GM06990 (cell line): Measurements from ENCODE around the gene UBE2V1.

Experiments used
- DNase-seq: peaks from one replicate; pipeline ENCODE4 v3.0.0-alpha.2; 2011; ENCODE audit not compliant: insufficient read length; ENCODE audit errors: extremely low read depth
- H3K27me3 ChIP-seq: replicated peaks from 2 replicates; pipeline ENCODE4 v1.6.0; 2011; ENCODE audit warnings: low read length; ENCODE audit not compliant: control insufficient read depth, insufficient read depth
- H3K36me3 ChIP-seq: 2 replicates; pipeline ENCODE4 v1.5.1; 2011; ENCODE audit warnings: low read length; ENCODE audit not compliant: control insufficient read depth, insufficient read depth
- H3K4me3 ChIP-seq: replicated peaks from 2 replicates; pipeline ENCODE4 v1.5.1; 2011; ENCODE audit warnings: low read depth, mild to moderate bottlenecking, control low read depth, low read length
- TF ChIP-seq, protein P1 (sequence below): IDR thresholded peaks from 2 replicates; pipeline ENCODE4 v1.5.1; 2011; ENCODE audit warnings: low read length, control low read depth, mild to moderate bottlenecking, inconsistent platforms; ENCODE audit not compliant: insufficient read depth, poor library complexity, severe bottlenecking

Gene UBE2V1

DNA sequence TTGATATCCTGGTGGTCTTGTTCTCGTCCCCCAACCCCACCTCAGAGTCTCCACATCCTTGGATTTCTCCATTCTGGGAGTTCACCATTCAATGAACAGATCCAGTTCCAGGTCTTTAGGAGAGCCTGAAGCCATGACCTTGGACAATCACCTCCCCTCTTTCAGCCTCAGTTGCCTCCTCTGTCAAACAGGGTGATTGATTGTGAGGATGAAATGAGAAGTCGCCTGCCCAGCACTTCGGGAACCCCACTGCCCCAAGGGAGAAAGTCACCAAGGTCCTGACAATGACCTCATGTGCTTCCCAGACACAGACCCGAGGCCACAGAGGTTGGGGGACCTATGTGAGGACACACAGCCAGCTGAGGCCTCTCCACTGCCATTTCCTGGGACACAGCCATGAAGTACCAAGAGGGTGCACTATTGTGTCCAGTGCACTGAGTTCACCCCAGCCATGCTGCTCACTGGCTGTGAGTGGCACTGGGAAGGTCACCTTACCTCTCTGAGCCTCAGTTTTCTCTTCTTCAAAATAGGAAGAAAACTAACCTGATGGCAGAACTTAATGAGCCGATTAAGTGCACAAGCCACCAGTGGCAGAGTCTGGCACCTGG is 68.5 kb downstream of the UBE2V1 start:
- H3K27me3 ChIP-seq: no peaks in the 10 kb centered on the region
- no peak for DNase-seq
- TF ChIP-seq, protein P1, sequence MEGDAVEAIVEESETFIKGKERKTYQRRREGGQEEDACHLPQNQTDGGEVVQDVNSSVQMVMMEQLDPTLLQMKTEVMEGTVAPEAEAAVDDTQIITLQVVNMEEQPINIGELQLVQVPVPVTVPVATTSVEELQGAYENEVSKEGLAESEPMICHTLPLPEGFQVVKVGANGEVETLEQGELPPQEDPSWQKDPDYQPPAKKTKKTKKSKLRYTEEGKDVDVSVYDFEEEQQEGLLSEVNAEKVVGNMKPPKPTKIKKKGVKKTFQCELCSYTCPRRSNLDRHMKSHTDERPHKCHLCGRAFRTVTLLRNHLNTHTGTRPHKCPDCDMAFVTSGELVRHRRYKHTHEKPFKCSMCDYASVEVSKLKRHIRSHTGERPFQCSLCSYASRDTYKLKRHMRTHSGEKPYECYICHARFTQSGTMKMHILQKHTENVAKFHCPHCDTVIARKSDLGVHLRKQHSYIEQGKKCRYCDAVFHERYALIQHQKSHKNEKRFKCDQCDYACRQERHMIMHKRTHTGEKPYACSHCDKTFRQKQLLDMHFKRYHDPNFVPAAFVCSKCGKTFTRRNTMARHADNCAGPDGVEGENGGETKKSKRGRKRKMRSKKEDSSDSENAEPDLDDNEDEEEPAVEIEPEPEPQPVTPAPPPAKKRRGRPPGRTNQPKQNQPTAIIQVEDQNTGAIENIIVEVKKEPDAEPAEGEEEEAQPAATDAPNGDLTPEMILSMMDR: no peak
- no peak overlapping the region for H3K4me3 ChIP-seq
- H3K36me3 ChIP-seq: no peaks in the 10 kb centered on the region

DNA sequence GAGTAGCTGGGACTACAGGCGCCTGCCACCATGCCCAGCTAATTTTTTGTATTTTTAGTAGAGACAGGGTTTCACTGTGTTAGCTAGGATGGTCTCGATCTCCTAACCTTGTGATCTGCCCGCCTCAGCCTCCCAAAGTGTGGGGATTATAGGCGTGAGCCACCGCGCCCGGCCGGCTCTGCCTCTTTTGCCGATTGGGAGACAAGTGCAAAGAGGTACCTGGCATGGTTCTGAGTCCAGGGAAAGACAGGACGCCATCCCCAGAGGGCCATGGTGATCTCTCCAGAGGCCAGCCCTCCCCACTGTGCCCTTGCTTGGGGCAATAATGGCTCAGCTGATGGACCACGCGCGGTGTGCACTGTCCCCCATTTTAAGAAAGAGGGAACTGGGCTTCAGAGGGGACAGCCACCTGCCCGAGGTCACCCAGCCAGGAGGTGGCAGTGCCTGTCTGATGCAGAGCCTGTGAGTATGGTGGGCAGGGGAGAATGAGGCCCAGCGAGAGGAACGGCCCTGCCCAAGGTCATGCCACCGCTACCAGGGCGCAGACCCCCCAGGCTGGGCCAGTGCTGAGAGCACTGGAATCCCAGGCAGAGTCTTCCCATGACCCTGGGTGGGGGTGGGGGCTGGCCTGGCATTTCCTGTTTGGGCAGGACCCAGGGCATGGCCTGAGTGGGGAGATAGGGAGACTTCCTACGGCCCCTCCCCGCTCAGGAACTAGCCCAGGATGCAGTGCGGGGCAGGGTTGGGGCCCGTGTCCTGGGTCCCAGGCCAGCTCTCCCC is 69.2 kb downstream of the UBE2V1 start:
- H3K27me3 ChIP-seq: no peaks in the 10 kb centered on the region
- no peak for DNase-seq
- TF ChIP-seq, protein P1: no peak
- no peaks in the 10 kb centered on the region for H3K36me3 ChIP-seq
- H3K4me3 ChIP-seq: no peak overlapping the region

DNA sequence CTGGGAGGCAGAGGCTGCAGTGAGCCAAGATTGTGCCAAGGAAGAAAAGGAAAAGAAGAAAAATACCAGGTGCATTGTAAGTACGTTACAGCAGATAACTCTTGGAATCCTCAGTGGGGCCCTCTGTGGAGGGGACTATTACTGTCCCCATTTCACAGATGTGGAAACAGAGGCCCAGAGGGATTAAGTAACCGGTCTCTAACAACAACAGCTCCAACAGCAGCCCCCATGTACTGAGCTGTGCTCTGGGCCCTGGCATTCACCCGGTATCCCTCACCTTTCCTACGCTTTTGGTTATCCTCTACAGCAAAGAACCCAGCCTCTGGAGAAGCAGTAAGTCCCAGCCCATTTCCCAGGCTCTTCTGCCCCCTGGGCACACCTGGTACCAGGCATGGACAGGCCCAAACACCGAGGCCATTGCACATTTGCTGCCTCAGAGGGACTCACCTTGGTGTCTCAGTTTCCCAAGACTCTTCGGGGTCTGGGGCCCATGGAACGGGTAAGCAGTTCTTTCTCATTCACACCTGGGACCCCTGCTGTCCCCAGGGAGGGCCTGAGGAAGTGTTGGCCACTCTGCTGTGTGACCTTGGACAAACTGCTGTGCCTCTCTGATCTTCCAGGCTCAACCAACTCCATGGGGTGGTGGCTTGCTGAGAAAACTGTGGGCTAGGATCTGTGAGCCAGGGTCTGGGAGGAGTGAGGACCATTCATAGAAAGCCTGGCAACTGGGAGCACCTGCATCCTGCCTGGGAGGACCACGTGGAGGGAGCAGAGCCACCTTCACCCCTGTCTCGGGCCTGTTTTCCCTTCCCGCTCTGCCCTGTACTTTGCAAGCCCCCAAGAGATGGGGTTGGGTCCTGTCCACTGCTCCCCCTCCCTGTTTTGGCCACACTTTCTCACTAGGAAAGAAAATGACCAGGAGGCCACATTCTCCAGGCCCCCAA is 70.3 kb downstream of the UBE2V1 start:
- DNase-seq: no peak
- no peaks in the 10 kb centered on the region for H3K36me3 ChIP-seq
- H3K27me3 ChIP-seq: no peaks in the 10 kb centered on the region
- no peak overlapping the region for H3K4me3 ChIP-seq
- TF ChIP-seq, protein P1: no peak

DNA sequence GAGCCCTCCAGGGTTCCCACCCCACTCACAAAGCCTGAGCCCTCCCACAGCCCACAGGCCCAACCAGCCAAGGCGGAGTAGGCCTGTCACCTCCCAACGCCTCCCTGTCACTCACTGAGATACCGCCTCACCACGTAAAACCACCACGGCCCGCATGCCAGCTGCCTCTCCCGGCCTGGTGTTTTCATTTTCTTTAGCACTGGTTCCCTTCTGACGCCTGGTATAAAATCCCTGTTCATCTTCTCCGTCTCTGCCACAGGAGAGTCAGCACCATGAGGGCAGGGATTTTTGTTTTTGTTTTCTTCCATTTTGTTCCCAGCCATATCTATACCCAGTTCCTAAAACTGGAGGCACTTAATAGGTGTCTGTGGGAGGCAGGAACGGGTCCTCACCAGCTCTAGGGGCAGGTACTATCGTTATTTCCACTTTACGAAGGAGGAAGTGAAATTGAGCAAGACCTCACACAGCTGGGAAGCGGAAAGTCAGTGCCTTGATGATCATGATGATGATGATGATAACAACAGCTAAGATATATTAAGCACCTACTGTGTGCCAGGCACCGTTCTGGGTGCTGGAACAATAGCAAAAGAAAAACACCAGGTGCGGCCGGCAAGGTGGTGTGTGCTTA is 71.6 kb downstream of the UBE2V1 start:
- TF ChIP-seq, protein P1: no peak
- Histone ChIP-seq H3K36me3 (no peaks in the 10 kb centered on the region), H3K4me3 (no peak overlapping the region), H3K27me3 (no peaks in the 10 kb centered on the region)
- DNase-seq: no peak

DNA sequence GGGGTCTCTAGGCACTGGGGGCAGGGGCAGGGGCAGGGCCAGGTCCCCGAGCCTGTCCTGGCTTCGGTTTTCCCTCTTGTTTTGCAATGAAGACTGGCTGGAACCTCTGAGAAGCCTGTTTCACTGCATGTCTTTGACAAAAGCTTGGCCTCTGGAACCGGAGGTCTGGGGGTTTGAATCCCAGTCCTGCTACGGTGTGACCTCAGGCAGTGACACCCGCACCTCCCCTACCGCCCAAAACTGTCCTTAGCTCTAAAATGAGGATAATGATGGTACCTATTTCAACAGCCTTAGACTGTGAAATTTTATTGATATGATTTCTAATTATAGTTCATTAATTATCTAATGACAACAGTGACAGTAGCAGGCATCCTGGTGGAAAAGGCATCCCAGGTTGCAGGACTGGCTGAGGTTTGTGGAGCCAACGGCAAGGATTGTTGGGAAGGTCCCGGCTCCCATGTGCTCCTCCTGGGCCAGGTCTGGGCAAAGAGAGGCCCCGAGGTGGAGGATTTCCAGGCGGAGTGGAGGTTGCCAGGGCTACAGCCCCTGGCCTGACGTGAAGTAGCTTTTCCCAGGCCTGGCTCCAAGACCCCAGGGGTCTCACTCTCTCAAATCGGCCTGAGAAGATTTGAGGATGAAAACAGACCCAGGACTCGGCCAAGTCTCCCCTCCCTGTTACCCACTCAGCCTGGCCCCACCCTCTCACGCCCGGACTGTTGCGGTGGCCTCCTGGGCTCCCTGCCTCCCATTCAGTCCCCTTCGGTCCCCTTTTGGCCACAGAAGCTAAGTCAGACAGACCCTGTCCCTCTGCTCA is 72.3 kb downstream of the UBE2V1 start:
- TF ChIP-seq, protein P1: no peak

More for the DNA sequence above, 72.3 kb downstream of the UBE2V1 start:
- no peaks in the 10 kb centered on the region for H3K36me3 ChIP-seq
- DNase-seq: no peak
- H3K4me3 ChIP-seq: no peak overlapping the region
- no peaks in the 10 kb centered on the region for H3K27me3 ChIP-seq
